Fibroblast of skin of back (primary cell): Measurements from ENCODE around the gene ATP1A2.

Experiments used
- DNase-seq: peaks from one replicate; pipeline ENCODE4 v3.0.0-alpha.2; 2013

The ATP1A2 gene

DNA sequence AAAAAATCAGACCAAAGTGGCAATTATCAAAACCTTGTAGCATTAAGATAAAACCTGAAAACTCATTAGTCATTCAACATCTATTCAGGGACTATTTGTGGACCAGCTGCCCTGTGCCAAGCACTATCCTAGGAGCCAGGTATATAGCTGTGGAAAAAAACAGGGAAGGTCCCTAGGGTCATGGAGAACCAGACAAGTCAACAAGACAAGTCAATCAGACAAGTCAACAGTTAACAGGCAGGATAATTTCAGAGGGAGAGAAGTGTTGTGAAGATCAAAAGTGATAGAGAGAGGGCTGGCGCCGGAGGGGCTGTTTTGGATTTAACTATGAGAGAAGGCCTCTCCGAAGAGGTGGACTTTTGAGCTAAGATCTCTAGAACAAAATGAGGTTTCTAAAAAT lies 32.6 kb downstream of the ATP1A2 start:
- DNase-seq, result no peak

DNA sequence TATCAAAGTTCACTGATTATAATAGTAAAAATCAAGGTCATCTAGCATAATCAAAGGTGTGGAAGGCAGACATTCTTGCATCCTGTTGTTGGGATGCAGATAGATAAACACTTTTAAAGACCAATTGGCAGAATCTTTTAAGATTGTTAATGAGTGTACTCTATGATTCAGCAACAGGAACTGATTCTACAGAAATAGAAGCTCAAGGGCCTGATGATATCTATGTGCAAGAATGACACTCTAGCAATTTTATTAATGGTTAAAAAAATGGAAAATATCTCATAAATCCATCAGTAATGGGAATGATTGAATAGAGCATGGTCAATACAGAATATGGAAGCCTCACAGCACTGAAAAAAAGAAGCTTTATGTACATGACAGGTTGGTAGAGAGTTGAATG lies 33.7 kb downstream of the ATP1A2 start:
- DNase-seq, result peak; percentile 40

DNA sequence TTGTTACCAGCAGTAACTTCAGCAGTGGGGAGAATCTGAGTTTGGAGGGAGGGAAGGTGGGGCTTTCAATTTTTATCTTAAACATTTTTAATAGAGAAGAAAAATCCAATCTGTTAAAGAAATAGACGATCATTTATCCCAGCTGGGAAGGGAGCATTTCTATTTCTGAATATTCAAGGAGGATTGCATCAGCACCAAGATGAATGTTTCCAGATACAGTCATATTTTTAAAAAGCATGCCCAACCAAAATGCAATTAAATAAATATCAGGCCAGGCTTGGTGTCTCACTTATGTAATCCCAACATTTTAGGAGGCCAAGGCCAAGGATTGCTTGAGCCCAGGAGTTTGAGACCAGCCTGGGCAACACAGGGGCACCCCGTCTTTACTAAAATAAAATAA lies 34.2 kb downstream of the ATP1A2 start:
- peak; percentile 81 for DNase-seq

DNA sequence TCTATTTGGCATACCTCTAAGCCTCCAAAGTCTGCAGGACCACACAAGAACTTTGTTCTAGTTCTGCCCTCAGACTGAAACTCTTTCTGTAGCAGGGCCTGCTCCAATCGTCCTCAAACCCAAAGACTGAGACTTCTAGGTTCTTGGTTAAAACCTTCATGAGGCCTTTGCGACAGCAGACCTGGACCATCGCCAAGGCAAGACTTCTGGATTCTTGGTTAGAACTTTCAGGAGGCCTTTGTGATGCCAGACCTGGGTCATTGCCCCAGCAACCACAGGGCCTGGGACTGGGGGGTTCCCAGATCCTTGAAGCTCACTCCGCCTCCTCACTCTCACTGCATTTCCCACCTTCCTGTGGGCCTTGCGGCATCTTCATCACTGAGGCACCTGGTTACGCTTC lies 35.7 kb downstream of the ATP1A2 start, which contains the start of gene ATP1A4:
ATP1A4 (plus strand) TSS at position 301 of the 400 bp plus-strand sequence. CDS start 438 bp downstream, outside the sequence.
- DNase-seq, result no peak

DNA sequence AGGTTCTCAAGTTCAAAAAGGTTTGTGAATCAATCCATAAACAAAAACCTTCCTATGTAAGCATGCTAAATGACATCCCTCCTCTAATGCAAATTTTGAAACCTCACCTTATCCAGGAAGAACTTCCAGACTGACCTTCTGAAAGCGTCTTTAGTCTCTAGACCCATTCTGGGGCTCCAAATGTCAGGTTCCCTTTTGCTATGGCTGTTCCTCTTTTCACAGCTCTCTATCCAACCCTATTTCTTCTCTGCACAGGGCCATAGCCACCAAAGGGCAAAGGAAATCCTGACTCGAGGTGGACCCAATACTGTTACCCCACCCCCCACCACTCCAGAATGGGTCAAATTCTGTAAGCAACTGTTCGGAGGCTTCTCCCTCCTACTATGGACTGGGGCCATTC lies 39.2 kb downstream of the ATP1A2 start:
- DNase-seq, result no peak

DNA sequence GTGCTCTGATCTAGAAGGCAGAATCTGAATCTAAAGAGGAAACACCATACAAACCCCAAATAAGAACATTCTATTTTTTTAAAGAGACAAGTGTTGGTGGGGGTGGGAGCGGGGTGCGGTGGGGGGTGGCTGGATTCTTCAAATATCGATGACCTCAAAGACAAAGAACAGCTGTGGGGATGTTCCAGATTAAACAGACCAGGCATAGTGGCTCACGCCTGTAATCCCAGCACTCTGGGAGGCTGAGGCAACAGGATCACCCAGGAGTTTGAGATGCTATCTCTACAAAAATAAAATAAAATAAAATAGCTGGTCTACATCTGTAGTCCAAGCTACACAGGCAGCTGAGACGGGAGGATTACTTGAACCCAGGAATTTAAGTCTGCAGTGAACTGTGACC lies 40.8 kb downstream of the ATP1A2 start:
- DNase-seq, result no peak

DNA sequence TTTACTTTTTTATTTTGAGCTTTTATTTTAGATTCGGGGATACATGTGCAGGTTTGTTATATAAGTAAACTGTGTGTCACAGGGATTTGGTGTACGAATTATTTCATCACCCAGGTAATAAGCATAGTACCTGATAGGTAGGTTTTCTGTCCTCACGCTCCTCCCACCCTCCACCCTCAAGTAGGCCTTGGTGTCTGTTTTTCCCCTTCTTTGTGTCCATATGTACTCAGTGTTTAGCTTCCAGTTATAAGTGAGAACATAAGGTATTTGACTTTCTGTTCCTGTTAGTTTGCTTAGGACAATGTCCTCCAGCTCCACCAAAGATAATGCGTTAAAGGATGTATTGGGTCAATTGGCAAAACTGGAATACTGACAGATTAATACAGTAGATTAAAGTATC lies 41.6 kb downstream of the ATP1A2 start:
- DNase-seq, result no peak

DNA sequence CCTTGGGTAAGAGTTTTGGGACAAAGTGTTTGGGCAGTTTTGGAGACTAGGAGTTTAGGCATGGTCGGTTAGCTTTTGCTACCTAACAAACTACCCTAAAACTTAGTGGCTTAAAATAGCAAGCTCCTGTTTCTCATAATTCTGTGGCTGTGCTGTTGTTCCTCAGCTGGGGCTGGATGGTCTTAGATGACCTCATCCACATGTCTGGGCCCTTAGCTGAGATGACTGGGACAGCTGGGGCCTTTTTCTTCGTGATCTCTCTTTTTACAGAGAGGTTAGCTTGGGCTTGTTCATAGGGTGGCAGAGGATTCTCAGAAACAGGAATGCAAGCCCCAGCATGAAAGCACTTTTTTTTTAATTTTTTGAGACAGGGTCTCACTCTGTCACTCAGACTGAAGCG lies 42.5 kb downstream of the ATP1A2 start:
- DNase-seq, result peak; percentile 16

DNA sequence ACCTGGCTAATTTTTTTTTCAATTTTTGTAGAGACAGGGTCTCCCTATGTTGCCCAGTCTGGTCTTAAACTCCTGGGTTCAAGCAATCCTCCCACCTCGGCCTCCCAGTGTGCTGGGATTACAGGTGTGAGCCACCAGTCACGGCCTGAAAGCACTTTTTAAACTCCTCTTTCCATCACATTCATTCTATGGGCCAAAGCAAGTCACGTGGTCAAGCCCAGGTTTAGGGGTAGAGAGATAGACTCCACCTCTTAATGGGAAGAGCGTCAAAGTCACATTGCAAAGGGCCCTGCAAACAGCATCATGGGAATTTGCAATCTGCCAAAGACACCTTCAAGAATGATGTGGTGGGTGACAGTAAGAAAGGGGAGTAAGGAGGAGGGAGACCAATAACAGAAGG lies 43.0 kb downstream of the ATP1A2 start:
- no peak for DNase-seq

DNA sequence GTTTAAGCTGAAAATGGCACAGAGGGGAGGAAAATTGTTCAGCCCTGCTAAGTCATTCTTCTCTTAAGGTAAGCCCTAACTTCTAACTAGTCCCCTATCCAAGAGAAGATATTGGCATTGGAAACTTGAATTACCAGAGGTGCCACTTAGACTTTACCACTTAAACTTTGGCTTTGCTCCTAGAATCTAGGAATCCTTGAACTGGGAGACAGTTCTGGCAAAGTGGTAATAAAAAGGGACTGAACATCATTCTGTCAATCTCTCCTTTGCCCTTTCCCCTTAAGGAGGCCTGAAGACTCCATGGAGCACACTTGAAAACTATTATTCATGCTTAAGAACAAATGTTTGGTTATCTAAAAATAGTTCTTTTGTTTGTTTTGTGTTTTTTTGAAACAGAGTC lies 44.3 kb downstream of the ATP1A2 start:
- DNase-seq, result peak; percentile 32

DNA sequence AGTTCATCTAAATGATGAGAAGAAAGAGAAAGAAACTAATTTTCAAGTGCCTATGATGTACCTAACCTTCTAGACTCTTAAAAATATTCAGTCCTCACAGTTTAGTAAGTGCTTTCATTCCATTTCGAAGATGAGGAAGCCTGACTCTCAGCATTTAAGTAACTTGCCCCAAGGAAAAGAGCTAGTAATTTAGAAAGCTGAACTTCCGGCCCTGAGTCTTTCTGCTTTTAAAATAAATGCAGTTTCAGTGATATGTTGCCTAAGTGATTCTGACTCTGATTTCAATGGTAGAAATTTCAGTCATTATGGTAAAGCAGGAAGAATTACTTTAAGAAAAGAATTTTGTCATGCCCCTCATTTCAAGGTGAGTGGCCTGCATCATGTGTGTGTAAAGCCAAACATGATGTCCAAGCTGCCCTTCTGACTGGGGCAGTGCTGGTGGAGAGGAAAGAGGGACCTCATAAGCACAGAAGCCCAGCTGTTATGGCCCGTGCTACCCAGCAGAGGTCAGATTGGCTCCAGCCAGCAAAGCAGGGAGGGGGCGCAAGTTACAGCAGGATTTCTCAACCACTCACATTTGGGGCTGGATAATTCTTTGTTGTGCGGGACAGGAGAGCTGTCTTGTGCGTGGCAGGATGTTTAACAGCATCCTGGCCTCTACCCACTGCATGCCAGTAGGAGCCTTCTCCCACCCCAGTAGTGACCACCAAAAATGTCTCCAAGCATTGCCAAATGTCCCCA lies 46.6 kb downstream of the ATP1A2 start:
- DNase-seq, result peak; percentile 24

DNA sequence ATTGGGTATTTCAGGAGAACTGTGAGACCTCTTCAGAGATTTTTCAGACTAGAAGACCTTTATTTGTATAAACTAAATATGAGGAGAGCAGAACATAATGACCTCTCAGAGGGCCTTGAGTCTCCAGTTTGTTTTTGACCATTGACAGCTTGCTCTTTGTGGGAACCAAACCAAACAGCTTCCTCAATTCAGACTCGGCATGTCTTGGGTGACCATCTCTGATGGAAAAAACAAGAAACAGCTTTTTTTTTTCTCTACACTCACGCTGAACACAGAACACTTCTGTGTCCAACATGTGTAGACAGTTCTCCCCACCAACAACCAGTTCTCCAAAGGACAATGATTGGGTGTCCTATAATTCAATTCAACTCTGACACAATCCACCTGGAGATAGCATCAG lies 47.4 kb downstream of the ATP1A2 start:
- no peak for DNase-seq

DNA sequence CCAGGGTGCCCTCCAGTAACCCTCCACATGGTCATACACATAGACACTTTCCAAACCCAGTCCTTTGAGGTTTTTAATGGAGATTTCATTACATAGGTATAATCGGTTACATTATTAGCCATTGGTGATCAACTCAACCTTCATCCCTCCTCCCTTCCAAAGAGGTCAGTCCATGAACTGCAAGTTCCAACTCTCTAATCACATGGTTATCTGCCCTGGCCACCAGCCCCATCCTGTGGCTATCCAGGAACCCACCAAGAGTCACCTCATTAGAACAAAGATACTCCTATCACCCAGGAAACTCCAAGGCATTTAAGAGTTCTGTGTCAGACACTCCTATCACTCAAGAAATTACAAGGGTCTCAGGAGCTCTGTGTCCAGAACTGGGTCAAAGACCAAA lies 48.1 kb downstream of the ATP1A2 start:
- DNase-seq, result no peak

DNA sequence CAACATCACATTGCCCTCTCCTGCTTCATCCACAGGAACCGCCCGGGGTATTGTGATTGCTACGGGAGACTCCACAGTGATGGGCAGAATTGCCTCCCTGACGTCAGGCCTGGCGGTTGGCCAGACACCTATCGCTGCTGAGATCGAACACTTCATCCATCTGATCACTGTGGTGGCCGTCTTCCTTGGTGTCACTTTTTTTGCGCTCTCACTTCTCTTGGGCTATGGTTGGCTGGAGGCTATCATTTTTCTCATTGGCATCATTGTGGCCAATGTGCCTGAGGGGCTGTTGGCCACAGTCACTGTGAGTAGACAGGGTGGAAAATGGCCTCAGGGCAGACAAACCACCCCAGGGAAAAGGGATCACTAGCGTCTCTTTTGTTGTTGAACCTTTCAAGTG lies 48.6 kb downstream of the ATP1A2 start:
- DNase-seq, result no peak

DNA sequence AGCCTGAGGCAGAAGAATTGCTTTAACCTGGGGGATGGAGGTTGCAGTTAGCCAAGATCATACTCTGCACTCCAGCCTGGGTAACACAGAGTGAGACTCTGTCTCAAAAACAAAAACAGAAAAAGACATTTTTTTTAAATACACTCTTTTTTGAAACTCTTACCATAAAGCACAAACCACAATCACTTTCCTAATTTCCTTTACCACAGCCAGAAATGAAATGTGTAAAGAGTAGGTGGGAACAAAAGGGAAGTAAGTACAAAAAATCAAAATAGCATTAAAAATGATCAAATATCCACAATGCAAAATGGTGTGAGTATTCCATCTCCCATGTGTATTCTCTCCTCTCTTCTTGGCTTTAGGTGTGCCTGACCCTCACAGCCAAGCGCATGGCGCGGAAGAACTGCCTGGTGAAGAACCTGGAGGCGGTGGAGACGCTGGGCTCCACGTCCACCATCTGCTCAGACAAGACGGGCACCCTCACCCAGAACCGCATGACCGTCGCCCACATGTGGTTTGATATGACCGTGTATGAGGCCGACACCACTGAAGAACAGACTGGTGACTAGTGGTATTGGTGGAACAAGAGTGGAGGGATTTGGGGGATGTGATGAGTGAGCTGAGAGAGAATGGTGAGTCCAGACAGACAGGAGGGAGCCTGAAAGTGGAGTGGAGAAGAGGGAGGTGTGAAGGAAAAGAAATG lies 50.8 kb downstream of the ATP1A2 start:
- DNase-seq, result no peak

DNA sequence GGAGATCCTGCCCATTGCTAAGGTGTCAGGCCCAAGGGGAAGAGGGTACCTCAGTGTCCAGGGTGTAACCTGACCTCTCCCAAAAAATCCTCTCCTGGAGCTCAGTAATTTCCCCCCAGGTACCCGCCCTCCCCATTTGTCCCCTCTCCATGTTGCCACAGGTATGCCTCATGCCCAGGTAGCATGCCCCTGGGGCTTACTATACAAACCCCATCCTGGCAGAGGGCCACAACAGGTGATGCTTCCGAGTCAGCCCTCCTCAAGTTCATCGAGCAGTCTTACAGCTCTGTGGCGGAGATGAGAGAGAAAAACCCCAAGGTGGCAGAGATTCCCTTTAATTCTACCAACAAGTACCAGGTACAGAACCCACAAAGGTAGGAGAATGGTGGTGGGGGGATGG lies 51.5 kb downstream of the ATP1A2 start:
- DNase-seq, result no peak

DNA sequence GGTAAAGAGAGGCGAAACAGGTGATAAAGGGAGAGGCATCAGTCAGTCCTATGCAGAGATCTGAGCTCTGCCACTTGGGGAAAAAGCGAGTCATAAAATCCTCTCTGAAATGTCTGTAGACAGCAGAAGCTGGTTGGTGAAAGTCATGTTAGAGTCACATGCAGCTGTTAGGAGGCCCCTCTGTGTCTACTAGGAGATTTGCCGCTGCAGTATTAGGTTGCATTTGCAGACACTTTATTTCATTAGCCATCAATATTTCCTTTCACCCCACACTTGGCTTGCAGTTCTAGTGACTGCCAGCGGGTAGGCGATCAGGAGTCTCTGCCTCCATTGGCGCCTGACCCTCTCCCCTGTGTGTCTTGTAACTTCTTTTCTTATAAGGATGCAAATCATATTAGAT lies 52.0 kb downstream of the ATP1A2 start:
- peak; percentile 15 for DNase-seq

DNA sequence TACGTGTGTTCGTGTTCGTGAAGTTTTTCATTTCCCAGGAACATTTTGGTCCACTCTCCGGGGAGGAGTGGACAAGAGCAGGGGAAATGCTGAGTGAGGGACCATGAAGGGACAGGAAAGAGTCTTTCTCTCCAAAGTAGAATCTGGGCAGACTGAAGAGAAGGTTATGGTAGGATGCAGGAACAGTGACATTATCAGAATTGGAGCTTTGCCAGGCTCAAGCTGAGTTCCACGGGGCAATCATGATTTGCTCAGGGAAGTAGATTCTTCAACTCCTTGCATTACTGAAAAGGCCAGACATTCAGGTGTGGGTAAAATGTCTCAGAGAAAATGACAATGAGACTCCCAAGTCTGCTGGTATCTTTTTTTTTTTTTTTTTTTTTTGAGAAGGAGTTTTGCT lies 52.5 kb downstream of the ATP1A2 start:
- DNase-seq, result no peak

DNA sequence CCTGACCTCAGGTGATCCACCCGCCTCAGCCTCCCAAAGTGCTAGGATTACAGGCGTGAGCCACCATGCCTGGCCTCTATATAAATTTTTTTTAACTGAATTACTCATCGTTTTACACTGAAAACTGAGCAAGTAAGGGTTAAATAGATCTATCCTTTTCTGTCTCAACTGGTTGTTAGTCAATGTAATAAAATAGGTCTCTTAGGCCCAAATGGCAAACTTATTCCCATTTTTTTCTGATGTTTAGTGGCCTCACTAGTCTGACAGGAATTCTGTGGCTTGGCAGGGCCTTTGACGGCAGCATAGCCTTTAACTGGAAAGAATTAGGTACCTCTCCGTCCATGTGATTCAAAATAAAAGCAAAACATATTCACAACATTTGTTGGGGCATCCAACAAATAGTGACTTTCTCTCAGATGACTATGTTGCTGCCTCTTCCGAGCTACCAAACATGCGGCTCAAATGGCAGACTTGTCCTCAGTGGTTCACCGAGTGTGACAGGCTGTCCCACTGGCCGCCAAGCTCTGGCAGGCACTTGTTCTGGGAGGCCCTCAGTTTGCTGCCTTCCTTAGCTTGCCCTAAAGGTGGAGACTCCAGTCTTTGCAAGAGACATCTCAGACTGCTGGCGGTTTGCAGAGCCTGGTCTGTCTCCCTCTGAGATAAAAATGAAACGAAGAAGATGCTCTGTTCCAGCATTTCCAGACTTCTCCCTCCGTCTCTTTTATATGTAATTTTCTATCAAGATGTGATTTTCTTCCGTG lies 53.2 kb downstream of the ATP1A2 start:
- no peak for DNase-seq

DNA sequence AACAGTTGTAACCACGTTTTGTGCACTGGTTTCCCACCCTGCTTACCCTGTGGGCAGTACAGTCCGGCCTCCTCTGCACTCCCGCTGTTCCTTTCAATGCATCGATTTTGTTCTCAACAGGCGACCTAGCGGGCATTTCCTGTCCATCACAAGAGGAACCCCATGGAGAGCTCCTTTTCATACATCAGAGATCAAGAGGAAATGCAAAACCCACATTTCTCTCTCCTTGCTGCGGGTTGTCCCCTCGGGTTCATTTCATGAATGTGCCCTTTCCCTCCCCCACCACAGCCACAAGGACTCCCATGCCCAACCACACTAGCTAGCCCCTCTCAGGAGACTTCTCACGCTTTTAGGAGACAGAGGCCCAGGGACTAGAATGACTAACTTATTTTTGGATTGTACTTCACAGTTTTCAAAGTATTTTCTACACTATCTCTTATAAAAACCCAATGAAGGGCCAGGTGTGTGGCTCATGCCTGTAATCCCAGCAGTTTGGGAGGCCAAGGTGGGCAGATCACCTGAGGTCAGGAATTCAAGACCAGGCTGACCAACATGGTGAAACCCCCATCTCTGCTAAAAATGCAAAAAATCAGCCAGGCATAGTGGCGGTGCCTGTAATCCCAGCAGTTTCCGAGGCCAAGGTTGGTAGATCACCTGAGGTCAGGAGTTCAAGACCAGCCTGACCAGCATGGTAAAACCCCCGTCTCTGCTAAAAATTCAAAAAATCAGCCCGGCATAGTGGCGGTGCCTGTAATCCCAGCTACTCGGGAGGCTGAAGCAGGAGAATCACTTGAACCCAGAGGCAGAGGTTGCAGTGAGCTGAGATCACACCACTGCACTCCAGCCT lies 54.2 kb downstream of the ATP1A2 start:
- peak; percentile 33 for DNase-seq

DNA sequence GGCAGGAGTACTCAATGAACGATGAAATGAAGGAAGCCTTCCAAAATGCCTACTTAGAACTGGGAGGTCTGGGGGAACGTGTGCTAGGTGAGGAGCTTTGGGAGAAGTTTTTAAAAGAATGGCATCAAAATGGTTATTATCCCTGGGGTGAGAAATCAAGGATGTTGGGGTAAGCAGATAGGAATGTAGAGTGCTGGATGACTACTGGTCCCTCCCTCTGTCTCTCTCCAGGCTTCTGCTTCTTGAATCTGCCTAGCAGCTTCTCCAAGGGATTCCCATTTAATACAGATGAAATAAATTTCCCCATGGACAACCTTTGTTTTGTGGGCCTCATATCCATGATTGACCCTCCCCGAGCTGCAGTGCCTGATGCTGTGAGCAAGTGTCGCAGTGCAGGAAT lies 55.8 kb downstream of the ATP1A2 start:
- peak; percentile 69 for DNase-seq

DNA sequence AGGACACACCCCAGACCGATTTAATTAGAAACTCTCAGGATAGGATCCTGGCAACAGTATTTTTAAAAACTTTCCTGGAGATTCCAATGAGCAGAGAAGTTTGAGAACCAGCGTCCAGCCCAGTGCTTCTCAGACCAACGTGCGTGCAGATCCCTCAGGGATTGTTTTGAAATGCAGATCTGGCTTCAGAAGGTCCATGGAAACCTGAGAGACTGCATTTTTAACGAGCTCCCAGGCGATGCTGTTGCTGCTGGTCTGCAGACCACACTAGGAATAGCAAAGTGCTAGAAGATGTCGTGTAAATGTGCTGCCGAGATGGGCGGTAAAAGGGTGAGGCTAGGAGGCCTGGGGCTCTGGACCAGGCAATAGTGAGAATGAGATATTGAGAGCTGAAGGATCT lies 56.4 kb downstream of the ATP1A2 start:
- DNase-seq, result no peak

DNA sequence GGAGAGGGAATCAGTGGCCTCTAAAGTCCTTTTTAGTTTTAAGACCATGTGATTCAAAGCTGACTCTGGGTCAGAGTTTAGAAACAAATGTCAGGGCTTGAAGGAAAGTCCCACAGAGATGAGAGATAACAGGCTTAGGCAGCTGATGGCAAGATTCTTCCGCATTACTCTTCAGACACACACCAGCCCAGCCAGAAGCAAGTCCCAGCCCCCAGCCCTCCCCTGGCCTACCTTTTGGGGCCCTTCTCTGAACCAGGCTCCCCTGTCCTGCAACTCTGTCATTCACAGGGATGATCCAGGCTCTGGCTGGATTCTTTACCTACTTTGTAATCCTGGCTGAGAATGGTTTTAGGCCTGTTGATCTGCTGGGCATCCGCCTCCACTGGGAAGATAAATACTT lies 61.7 kb downstream of the ATP1A2 start:
- DNase-seq, result no peak
